ENCODE results near the gene TMEM151B.
"Not testable (repeated sequence)": the region's sequence is repeated elsewhere in the genome, so short reads cannot be mapped to it uniquely, and the experiment has no call there.

The TMEM151B gene

DNA sequence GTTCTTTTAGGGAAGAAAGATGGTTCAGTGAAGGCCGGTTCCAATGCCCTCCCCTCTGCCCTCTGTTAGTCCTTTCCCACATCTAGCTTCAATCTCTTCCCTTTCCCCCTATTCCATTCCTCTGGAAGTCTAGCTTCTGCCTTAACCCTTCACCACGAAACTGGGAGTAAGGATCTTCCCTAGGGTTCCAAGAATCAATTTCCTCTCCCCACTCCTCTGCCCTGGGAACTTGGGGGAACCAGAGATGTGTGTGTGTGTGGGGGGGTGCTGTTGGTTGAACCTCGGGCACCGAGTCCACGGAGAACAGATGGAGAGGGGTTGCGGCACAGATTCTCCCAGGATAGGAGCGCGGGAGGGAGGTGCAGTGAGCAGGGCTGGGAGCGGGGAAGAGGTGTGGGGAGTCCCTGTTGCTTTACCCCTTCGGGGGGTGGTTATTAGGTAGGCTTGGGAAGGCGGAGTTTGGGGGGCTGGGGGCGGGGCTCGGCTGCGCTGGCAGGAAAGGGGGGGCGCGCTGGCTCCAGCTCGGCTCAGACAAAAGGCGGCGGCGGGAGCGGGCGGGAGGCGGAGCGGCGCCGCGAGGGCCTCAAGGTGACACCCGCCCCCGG lies at the start of gene TMEM151B:
TMEM151B (plus strand) TSS at position 530 of the 605 bp plus-strand sequence. CDS start 293 bp downstream, outside the sequence.
- no peak for DNase-seq (ENCODE audit: low read depth)

DNA sequence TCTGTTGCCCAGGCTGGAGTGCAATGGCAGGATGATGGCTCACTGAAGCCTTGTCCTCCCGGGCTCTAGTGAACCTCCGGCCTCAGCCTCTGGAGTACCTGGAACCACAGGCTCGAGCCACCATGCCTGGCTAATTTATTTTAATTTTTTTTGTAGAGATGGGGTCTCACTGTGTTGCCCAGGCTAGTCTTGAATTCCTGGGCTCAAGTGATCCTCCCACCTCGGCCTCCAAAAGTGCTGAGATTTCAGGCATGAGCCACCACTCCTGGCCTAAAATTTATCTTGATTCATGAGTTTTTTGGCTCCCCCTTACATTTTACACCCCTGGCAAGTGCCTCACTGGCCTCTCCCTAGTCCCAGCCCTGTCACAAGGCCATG lies 49.3 kb upstream of the TMEM151B start:
- DNase-seq (ENCODE audit: low read depth), result no peak

DNA sequence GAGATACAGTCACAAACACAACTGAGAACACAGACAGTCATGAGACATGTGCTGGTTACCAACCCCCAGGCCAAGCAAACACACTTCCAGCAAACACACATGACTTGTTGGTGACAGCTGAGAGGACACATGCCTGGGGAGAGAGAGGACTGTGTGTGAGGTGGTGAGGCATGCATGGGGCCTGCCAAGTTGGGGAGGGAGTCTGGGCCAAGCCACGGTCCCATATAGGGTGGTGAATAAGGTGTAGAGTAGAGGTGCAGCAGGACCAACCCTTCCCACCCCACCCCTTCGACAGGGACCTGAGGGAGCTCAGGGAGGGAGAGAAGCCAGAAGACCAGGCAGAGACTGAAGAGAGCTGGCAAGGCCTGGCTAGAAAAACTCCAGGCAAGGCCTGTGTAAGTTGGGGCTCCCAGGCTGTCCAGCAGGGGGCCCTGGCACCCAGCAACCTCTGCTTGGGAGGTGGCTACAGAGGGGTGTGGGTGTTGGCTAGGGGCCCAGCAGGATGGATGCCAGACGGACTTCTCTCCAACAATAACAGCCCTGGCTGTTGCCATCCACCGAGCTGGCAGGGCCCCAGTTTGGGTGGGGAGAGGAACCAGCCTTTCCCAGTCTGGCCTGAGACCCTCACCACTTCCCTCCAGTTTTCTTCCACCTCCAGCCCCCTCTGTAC lies 48.8 kb upstream of the TMEM151B start:
- DNase-seq (ENCODE audit: low read depth), result peak; percentile 53

DNA sequence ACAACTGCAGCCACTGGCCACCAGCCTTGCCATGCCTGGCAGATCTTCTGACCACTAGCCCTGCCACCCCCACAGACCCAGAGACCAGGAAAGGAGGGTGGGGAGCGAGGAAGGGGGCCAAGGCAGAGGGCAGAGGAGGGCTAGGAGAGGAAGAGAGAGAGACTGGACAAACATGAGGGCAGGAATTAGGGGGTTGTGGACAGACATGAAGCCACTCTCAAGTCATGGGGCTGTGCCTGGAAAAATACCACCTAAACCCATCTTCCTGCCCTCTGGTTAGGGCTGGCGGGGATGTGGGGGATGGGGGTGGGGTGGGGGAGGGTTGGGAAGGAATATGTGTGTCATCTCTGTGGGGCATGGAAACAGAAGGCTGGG lies 48.3 kb upstream of the TMEM151B start:
- DNase-seq (ENCODE audit: low read depth), result no peak

DNA sequence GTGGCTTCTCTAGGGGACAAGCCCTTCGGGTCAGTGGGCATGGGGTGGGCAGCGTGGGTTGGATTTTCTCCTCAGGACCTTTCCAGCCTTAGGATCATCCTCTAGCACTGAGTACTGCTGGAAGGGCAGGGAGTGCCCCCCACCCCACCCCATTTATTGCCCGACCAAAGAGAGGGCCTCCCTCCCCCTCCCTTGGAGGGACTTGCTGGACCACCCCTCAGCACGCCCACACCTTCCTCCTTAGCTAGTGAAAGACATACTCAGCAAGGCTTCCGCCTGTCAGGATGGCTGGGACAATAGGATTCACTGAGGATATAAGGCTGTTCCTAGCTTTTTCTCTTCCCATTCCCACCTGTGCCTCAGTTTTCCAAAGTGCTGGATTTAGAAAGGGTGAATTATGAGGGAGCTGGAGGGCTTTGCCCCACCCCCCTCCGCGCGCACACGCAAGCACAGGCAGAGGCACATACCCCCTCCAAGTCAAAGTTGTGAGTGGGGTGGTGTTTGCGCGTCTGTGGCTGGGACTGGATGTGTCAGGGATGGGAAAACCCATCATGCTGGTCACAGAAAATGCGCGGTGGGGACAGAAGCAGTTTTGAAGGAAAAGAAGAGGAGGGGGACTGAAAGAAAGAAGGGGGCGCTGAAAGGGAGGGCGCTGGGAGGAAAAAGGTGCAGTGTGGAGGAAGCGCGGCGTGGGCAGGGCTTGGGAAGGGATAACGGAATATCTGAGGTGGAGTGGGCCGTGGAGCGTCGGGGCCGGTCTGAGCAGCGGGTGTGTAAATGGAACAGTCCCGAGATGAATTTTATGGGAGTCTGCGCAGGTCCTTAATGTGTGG lies 47.5 kb upstream of the TMEM151B start:
- no peak for DNase-seq (ENCODE audit: low read depth)

DNA sequence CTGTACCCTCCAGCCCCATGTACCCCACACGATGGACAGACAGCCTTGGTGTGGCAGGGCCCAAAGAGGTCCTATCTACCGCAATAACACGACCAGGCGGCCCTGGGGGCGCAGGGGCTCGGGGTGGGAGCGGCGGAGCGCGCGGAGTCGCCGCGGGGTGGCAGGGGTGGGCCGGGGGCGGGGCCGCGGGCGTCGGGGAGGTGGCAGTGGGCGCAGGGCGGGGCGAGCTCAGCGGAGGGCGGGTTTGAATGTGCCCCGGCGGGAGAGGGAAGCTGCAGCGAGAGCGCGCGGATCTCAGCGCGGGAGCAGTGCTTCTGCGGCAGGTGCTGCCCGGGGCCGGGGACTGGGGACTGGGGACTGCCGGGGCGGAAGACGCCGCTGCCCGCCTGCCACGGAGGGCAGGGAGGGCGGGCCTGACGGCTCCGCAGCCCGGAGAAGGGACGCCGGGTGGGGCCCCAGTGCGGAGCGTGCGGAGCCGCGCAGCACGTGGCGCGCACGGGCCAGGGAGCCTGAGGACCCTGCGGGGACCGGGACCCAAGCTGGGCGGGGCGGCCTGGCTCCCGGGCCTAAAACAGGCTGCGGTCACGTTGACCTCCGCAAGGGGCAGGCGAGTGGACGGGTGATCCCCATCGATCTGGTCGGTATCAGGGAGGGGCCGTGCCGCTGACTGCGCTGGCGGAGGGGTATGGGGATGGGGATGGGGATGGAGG lies 46.8 kb upstream of the TMEM151B start, which contains the start of gene SLC29A1:
SLC29A1 (plus strand) TSS at position 277 of the 710 bp plus-strand sequence. CDS start 3,719 bp downstream, outside the sequence.
- peak; percentile 71 for DNase-seq (ENCODE audit: low read depth)

DNA sequence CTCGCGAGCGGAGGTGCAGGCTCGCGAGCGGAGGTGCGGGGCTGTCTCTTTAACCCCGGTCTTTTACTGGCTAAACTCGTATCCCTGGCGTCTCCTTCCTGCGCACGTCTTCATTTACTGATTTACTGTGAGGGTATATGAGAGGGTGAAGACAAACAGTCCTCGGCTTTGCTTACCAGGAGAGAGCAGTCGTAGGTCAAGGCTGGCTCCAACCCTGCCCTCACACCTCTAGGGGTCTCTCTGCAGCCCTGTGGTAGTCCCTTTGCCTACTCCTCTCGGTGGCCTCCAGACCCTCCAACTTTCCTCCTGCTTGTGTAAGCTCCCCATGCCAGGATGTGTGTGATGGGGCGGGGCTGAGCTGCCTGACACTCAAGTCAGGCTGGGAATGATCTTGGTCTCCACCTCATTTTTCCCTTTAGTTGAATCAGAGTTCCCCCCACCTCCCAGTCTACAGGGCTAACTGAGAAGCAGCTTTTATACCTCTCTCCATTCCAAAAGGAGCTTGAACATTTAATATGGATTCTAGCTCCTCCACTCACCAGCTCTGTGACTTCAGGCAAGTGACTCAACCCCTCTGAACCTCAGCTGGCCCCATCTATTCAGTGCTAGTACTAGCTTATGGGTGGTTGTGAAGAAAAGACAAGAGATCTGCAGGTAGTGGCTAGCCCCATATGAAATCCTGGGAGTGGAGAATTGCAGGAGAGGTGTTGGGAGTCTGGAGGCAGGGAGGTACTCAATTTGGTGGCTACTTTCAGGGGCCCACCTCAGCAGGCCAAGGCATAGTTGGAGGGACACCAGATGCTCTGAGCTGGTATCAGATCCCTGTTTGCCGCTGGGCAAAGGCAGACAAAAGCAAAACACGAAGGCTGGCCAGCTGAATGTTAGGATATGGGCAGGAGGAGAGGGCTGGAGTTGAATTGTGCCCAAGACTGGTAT lies 46.0 kb upstream of the TMEM151B start:
- DNase-seq (ENCODE audit: low read depth), result no peak

DNA sequence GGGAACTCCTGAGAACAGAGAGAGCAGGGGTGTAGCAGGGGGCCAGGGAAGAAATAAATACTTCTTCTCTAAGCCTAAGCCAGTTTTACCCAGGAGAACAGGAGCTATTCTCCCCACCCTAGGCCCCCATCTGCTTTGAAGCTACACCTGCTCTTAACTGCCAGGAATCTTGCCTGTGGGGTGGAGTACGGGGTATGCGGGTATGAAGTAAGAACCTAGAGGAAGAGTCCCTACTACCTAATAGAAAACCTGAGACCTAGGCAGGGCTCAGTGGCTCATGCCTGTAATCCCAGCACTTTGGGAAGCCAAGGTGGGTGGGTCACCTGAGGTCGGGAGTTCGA lies 45.3 kb upstream of the TMEM151B start:
- no peak for DNase-seq (ENCODE audit: low read depth)

DNA sequence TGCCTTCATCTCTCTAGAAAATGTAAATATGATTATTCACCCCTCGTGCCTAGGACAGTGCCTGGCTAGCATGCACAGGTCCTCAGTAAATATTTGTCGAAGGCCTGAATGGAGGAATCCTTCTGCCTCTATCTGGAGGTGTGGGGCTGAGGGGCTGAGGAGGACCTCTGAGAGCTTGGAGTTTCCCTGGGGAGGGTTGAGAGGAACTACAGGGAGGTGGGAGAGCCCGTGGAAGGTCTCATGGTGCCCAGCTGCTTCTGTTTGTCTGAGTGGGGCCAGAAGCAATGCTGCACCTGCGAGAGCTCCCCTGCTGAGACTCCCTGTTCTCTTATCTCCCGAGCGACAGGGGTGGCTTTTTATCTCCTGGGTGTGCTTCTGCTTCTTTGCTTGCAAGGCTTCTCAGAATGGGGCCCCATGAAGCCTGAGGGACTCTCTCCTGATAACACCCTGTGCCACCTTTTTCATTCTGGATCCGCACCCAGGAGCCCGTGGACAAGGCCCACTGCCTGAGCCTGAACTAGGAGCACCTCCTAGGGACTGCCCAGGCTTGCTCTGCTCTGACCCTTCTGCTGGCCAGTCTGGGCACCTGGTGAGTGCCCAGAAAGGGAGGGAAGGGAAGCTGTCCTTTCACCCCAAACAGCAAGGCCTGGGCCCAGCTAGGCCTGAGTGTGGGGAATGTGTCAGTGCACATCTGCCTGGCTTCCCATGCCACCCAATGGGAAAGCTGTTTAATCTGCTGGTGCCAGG lies 44.5 kb upstream of the TMEM151B start:
- DNase-seq (ENCODE audit: low read depth), result no peak

DNA sequence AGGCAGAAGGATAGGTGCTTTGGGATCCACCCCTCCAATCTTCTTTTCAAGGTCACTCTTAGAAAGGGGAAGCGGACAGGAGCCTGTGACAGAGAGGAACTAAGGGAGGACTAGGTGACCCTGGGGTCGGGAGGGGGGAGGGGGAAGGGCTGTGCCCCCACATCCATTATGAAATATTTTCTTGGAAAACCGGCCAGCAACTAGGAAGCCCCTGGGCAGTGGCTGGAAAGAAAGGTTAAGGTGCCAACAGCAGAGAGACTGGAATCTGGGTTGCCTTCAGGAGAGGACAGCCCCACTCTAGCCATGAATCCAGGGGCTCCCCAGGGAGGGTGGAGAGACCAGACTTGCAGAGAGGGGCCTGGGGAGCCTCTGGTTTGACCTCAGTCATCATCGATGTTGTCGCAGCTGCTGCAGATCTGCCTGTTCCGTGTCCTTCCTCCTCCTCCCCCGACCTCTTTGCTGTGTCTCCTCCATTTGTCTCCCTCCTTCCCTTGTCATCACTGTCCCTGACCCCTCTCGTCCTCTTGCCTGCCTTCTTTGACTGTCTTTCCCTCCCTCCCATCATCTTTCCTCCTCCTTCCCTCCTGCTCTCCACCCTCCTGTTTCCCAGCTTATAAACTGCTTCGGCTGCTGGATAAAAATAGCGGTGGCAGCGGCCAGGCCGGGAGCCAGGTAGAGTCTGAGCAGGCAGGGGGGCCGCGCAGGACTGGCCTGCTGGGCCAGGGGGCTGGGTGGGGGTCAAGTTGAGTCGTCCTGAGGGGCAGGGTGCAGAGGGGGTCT lies 43.7 kb upstream of the TMEM151B start:
- DNase-seq (ENCODE audit: low read depth), result no peak

DNA sequence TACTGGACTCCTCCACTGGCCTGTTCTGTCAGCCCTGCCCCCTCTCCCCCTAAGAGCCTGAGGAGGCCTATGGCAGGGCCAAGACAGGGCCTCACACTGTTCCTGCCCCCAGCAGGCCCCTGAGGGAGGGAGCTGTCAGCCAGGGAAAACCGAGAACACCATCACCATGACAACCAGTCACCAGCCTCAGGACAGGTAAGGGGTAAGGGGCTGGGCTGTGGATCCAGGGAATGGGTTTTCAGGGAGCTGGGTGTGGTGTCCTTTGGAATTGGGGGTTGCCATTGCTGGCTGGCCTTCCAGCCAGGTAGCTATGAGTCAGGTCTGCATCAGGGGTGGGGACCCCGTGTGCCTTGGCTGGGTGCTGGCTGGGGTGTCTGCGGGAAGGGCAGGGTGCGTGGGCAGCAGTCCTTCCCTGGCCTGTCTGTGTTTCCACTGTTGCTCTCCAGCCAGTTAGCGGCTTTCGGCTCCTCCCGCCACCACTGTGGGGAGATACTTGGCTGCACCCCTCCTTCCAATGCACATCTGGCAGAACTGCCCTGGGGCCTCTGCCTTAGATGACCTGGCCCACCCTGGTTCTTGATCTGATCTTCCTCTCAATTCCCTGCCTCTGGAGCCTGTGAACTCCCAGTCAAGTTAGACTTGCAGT lies 43.0 kb upstream of the TMEM151B start:
- no peak for DNase-seq (ENCODE audit: low read depth)

DNA sequence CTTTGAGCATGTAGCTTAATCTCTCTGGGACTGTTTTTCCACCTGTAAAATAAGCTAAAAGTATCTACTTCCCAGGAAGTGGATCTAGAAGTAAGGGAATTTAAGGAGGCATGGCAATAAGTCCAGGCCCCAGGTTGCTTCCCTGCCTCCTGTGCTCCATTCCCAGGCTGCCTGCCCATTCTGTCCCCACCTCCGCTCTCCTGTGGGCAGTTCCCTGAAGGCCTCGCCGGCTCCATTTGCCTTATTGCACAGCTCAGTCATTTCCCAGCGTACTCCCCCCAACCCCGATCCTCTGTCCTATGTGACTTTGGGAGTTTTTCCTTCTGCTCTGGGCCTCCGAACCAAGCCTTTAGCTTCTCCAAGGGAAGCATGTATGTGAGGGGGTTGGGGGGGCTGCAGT lies 42.2 kb upstream of the TMEM151B start:
- DNase-seq (ENCODE audit: low read depth), result no peak

DNA sequence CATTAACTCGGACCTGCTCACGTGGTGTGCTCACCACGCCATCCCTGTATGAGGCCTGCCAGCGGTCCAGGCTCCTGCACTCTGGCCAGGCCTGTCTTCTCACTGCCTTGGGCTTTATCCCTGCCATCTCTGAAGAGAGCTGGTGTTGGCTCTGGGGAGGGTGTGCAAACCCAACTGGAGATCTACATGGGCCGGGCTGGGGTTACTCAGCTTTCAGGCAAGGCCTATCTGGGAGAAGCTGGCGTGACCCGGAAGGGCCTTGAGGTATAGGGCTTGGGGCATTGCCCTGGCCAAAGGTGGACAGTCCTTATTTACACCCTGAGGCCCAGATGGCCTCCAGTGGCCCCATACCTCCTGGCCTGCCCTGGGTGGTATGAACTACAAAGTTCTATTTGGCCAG lies 41.8 kb upstream of the TMEM151B start:
- no peak for DNase-seq (ENCODE audit: low read depth)

DNA sequence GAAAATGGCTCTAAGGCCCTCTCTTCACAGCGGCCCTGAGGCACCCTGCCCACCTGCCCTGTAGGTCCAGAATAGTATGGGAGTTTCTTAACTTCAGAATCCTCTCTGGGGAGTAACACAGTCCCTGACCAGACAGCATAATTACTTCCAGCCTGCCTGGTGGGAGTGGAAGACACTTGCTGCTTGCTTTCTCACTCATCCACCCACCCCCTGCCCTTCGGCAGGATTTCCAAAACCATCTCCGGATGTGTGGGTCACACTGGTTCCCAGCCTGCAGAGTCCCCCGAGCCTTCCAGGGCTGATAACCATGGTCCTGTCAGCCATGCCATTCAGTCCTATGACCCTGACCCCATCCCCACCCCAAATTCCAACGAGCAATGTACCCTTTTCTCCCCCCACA lies 41.4 kb upstream of the TMEM151B start:
- no peak for DNase-seq (ENCODE audit: low read depth)

DNA sequence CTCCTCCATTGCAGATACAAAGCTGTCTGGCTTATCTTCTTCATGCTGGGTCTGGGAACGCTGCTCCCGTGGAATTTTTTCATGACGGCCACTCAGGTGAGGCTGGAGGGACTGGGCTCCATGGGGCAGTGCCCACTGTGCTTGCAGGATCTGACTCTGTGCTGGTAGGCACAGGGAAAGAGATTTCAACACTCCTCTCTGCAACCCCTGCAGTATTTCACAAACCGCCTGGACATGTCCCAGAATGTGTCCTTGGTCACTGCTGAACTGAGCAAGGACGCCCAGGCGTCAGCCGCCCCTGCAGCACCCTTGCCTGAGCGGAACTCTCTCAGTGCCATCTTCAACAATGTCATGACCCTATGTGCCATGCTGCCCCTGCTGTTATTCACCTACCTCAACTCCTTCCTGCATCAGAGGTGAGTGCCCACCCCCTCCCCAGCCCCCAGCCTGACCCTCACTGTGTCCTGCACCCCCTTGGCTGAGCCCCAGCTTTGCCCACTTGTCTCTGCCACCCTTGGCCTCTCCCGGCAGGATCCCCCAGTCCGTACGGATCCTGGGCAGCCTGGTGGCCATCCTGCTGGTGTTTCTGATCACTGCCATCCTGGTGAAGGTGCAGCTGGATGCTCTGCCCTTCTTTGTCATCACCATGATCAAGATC lies 40.7 kb upstream of the TMEM151B start:
- no peak for DNase-seq (ENCODE audit: low read depth)

DNA sequence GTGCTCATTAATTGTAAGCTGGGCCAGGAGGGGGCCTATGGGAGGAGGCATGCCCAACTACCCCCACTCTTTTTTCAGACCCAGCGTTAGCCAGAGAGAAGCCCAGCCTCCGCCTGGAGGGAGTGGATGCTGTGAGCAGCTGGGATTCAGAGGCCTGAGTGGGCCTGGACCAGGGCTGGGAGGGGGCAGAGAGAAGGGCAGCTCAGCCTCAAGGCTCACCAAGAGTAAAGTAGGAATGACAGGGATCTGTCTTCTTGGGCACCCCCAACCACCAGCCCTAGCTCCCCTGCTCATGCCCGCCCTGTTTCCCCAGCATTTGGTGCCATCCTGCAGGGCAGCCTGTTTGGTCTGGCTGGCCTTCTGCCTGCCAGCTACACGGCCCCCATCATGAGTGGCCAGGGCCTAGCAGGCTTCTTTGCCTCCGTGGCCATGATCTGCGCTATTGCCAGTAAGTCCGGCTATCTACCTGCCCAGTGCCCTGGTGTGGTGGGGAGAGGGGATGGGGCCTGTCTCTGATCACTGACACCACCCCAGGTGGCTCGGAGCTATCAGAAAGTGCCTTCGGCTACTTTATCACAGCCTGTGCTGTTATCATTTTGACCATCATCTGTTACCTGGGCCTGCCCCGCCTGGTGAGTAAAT lies 40.1 kb upstream of the TMEM151B start:
- DNase-seq (ENCODE audit: low read depth), result no peak

DNA sequence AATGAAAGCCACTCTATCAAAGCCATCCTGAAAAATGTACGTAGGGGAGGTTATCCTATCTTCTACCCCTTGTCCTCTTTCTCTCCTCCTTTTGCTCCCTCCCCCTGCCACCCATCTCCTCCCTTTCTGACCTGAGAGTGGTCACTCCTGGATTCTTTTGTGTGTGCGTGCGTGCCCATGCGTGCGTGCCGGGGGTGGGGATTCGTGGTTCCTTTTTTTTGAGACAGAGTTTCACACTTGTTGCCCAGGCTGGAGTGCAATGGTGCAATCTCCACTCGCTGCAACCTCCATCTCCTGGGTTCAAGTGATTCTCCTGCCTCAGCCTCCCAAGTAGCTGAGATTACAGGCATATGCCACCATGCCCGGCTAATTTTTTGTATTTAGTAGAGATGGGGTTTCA lies 38.8 kb upstream of the TMEM151B start:
- DNase-seq (ENCODE audit: low read depth), result not testable (repeated sequence)
